HG03159 (cell line): ENCODE measurements around the gene MGAT4A.
A peak's percentile ranks its signal among the peaks of the same experiment; 100 is the strongest.
"Not testable (repeated sequence)": the region's sequence is repeated elsewhere in the genome, so short reads cannot be mapped to it uniquely, and the experiment has no call there.

Source experiments
- ATAC-seq: cut with Tn5 transposase; IDR thresholded peaks from one replicate; pipeline ENCODE4 v1.9.1; 2021; ENCODE audit warnings: mild to moderate bottlenecking, moderate library complexity; ENCODE audit not compliant: unreplicated experiment

The MGAT4A gene

DNA sequence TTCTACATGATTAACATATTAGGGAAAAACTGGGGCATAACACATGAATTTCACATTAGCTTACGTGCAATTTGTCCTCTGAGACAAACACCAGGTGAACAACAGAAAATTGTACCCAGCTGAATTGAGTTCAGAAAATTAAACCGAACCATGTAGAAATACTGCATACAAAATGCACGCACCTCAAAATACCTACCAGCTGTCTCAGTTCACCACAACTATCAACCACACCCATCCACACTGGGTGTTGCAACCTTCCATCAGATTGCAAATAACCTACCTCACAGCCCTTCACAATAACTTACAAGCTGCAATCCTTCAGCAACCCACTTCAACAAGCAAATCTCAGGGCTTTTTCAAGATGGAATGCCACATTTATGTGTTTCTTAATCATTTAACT lies 66.6 kb downstream of the MGAT4A start:
- no peak for ATAC-seq

DNA sequence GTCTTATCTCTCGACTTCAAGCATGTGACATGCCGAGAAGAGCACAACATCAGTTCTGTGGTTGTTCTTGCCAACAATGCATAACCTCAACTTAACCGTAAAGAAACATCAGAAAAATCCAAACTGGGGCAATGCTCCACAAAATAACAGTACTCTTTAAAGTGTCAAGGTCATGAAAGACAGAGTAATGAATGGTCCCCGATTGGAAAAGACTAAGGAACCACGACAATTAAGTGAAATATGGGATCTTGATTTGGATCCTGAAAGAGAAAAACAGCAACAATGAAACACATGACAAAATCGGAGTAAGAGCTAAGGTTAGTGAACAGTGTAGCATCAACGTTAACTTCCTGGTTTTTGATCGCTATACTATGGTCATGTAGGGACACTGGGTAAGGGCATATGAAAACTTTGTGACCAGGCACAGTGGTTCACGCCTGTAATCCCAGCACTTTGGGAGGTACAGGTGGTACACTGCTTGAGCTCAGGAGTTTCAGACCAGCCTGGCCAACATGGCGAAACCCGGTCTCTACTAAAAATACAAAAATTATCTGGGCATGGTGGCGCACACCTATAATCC lies 67.3 kb downstream of the MGAT4A start:
- ATAC-seq = no peak

DNA sequence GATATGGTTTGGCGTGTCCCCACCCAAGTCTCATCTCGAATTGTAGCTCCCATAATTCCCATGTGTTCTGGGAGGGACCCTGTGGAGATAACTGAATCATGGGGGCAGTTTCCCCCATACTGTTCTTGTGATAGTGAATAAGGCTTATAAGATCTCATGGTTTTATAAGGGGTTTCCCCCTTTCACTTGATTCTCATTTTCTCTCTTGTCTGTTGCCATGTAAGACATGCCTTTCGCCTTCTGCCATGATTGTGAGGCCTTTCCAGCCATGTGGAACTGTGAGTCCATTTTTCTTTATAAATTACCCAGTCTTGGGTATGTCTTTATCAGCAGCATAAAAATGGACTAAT lies 71.5 kb downstream of the MGAT4A start:
- not testable (repeated sequence) for ATAC-seq

DNA sequence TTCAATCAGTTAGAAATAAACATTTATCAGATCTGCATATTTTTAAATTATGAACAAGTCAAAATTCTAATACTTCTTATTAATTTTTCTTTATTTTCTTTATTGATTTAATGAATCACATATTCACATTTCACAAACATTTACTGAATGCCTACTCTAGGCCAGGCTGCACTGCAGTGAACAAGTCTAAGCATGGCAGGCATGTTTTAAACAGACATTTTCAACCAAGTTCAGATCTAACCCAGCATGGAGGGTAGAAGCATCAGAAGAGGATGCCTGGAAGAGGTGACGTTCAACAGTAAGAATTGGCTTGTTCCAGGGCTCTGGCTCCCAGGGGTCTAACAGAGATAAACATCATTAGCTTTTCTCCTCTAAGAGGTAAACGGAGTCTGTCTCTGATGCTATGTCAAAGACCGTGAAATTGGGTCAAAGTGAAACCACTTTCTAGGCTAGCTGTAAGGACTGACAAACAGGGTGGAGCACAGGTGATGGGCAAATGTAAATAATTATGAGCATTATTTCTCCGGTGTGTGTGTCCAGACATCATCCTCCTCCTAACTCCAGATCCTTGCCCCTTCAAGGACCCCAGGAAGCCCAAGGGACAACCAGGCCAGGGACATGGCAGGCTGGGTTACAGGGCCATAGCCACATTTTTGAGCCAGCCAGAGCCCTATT lies 72.0 kb downstream of the MGAT4A start:
- no peak for ATAC-seq

DNA sequence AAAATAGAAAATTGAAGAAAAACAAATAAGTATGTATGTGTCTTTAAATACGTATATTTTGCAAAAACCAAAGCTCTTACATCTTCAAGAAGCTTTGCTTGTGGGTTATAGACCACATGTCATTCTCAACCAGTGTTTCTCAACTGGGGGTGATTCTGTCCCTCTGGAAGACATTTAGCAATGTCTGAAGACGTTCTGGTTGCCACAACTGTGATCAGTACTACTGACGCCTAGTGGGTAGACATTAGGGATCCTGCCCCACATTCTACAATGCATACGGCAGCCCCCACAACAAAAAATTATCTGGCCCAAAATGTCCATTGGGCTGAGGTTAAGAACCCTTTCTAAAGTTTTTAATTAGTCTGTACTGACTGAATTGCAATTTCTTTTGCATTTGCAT lies 74.1 kb downstream of the MGAT4A start:
- ATAC-seq = no peak

DNA sequence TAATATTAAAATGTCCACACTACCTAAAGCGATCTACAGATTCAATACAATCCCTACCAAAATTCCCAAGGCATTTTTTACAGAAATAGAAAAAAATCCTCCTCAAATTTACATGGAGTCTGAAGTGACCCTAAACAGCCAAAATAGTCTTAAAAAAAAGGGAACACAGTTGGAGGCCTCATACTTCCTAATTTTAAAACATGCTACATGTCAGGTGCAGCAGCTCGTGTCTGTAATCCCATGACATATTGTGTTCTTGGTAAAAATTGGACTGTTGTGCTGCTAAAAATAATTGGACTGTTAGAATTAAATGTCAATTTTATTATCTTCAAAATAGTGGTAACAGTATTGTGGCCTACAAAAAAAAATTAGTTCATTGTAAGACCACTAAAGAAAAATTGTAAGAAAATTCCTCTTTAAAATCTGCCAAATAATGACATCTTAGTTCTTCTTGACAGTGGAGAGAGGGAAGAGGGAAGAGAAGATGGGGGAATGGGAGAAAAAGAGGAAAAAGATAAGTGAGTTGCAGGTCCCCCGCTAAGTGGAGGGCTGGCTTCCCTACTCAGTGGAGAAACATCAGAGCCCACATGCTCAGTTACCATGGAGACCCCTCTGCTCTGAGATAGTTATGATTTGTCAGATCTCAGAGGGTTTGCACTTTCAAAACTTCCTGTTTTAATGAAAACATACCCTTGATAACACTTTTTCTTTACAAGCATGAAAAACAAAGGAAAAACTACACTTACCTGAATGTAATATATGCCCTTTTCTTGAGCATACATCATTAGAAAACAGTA lies 76.0 kb downstream of the MGAT4A start:
- no peak for ATAC-seq

DNA sequence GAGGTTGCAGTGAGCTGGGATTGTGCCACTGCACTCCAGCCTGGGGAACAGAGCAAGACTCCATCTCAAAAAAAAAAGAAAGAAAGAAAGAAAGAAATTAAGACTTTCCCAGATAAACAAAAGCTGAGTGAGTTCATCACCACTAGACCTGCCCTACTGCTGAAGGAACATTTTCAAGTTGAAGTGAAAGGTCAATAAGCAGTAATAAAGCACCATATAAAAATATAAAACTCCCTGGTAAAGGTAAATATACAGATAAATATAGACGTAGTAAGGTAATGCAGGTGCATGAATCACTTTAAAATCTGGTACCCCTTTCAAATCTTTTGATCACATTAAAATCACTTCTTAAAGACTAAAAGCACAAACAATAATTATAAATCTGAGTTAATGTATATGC lies 79.9 kb downstream of the MGAT4A start:
- no peak for ATAC-seq

DNA sequence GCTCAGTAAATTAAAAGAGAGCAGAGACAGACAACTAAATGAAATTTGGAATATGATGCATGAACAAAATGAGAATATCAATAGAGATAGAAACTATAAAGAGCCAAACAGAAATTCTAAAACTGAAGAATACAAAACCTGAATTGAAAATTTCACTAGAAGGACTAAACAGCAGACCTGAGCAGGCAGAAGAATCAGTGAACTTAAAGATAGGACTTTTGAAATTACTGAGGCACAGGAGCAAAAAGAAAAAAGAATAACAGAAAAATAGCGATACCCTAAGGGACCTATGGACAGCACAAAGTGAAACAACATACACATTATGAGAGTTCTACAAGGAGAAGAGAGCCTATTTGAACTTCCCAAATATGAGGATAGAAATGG lies 80.9 kb downstream of the MGAT4A start:
- ATAC-seq = no peak

DNA sequence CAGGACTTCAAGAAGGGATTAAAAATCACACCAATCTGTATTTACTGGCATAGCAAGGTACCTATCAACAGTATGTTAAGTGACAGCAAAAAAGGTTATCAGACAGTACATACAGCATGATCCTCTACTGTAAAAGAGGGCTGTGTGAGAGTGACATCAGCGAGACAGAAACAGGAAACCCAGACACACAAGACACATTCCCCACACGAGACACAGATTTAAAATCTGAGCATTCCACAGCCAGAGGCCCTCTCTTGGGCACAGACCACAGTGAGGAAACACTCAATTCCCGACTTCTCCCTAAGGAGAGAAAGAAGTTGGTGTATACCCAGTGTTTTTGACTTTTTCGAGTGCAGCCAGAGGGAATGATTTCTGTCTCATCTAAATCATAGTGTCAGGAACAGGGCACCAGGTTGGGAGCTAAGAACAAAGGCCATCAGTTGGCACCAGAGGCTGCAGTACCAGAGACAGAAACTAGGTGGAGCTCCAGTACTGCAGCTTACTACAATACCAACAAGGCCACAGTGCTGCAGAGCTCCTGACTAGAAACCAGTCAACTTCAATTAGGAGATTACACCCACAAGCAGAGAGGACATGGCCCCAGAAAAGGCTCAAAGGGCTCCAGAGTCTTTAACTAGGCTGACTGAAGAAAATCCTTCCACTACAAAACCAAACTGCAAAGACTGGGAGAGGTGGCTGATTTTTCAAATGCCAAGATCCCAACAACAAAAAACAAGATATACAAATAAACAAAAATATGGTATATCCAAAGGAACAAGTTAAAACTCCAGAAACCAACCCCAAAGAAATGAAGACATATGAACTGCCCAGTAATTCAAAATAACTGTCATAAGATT lies 81.6 kb downstream of the MGAT4A start:
- ATAC-seq = no peak

DNA sequence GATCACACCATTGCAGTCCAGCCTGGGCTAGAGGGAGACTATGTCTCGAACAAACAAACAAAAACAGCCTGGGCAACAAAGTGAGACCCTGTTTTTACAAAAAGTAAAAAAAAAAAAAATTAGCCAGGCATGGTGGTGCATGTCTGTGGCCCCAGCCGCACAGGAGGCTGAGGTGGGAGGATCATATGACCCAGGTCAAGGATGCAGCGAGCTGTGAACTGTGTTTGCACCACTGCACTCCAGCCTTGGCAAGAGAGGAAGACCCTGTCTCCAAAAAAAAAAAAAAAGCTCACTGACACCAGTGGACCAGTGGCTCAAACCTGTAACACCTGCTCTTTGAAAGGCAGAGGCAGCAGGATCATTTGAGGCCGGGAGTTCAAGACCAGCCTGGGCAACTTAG lies 82.5 kb downstream of the MGAT4A start:
- no peak for ATAC-seq

DNA sequence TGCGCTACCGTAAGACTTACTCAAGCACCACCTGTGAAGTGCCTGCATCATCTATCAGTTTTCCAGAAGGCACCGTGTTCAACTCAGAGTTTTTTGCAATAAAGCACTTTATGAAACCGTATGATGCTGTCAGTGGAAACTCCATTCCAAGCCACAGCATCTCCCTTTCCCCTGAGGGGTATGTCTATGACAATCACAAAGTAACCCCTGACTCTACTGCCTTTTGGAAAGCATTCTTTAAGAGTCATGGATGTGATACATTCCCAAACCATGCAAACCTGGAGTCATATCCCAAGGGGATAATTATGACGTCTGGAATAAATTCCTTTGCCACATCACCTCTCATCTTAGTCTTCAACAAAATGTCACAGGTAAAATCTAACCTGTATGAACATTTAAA lies 83.3 kb downstream of the MGAT4A start:
- no peak for ATAC-seq

DNA sequence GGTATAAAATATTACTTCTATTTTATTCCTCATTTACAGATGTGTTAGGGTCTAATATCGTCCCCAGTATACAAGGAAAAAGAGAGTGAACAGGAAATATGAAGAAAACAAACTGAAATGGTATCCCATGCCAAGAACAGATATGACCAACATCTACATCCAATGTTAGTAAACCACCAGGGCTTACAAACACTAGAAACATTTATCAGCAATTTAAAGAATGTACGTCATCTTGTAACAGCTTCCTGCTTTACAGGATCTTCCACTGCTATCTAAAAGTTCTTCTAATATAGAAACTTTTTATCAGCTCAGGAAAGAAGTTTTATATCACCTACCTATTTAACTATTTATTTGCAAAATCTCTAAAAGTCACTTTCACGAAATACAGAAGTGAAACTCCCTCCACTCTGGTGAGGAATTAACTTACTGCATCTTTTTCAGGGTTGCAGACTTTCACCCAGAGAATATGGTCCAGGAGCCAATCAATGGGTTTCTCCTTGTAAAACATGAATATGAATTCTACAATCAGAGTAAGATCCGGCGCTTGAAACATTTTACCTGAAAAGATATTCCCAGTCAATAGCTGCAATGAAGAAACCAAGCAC lies 87.3 kb downstream of the MGAT4A start:
- ATAC-seq = no peak

DNA sequence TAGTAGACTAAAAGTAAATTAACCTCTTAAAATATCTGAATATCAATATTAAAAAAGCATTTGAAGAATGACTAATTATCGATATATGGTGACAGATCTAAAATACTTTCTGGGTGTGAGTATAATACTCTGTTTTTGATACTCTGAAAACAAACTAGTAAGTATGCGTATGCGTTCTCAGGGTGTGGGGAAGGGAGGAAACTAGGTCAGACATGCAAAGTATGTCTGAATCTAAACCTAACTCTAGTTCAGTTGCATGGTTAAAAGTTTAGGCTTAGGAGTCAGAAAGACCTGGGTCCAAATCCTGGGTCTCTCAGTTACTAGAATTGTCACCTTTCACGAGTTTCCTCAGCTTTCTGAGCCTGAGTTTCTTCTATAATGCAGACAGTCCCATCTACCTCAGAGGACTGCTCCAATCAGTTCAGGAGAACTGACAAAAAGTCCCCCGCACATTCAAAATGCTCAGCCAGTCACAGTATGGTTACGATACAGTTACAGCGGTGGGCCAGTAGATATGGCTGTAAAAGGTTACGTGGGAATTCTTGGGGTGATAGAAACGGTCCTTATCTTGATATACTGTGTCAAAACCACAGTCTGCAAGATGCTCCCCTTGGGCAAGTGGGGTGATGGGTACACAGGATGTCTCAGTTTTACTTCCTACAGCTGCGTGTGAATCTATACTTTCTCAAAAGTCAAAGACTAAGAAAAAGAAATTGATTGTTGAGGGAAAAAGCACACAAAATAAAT lies 93.4 kb downstream of the MGAT4A start:
- peak; percentile 70 for ATAC-seq

DNA sequence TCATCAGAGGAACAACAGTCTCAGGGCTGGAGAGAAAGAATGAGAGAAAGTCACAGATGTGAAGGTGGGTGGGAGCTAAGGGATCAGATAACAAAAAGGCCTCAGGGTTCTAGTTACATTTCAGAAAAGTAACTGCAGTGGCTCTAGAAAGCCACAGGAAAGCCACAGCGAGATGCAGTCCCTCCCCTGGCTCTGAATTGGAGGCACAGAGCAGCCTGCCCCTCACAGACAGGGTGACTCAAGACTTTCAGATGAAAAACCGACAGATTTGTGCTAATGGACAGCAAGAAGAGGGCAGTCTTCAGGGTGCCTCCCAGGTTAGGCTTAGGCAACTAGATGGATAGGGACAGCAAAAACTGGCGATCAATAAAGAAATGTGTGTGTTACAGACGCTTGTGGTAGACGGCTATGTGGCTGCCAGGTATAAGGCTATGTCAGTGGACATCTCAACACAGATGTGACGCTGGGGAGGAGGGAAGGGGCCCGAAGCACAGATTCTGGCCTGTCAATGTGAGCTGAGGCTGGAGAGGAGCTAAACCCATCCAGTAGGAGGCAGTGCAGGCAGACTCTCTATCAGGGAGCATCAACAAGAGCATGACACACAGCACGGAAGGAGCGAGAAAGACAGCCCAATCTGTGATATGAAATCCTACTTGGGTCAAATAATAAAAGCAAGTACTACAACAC lies 96.4 kb downstream of the MGAT4A start:
- ATAC-seq = no peak

DNA sequence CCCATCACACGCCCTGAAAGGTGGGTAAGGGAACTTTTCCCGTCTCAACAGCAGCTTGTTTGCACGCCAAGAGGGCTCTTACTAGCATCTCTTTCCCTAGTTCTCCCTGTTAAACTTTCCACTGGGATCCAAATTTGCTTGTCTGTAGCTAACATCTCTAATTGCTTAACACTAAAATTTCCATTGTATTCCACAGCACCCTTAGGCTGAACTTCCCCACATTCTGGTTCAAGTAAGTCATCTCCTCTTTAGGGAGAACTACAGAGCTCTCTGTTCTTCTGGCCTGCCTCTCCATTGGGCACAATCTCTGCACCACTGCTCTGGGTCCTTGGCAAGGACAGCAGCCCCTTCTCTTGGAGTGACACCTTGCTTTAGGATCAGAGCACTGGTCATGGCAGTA lies 98.6 kb downstream of the MGAT4A start:
- ATAC-seq = no peak

DNA sequence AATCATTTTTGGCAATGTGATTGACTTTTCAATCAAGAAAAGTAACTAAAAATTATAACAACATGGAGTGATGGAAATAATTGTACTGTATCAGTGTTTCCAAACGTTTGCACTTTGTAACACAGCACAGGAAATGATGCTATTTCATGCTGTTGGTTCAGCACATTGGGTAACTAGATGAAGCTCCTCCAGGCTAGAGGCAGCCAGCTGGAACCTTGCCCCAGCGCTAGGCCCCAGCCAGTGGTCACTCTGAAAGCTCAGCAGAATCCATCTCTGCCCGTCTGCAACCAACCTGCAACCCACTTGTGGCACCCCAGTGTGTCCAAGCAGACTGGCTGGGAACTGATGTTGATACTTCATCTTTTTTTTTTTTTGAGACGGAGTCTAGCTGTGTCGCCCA lies 107.3 kb downstream of the MGAT4A start:
- ATAC-seq = no peak

DNA sequence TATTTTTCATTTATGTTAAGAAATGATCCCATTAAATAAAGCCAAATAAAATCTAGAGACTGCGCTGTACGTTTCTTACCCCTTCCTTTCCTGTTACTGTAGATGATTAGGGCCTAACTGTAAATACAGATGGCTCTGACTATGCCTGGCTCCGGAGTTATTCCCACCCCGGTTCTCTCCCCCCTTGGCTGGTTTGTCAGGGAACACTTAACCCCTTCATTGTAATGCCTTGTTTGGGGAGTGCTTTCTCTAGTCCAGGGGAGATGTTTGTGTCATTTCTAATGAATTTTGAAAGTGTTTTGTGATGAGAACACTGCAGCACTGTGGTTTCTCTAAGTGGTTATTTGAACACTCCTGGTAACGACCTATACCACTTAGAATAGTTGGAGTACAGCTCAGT lies 113.8 kb downstream of the MGAT4A start:
- no peak for ATAC-seq

DNA sequence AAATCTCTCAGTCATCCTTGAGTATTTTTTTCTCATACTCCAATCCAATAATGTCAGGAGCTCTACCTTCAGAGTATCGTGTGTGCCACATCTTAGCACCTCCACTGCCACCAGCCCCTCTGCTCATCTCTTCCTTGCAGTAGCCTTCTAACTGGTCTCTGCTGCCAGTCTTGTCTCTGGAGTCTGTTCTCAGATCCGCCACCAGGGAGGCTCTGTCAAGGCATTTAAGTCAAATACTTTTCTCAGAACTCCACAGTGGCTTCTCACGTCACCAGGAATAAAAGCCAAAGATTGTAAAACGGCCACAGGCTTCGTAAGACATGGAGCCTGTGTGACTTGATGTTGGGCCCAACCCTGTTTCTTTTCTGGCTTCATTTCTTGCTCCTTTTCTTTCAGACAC lies 115.5 kb downstream of the MGAT4A start:
- ATAC-seq = no peak

DNA sequence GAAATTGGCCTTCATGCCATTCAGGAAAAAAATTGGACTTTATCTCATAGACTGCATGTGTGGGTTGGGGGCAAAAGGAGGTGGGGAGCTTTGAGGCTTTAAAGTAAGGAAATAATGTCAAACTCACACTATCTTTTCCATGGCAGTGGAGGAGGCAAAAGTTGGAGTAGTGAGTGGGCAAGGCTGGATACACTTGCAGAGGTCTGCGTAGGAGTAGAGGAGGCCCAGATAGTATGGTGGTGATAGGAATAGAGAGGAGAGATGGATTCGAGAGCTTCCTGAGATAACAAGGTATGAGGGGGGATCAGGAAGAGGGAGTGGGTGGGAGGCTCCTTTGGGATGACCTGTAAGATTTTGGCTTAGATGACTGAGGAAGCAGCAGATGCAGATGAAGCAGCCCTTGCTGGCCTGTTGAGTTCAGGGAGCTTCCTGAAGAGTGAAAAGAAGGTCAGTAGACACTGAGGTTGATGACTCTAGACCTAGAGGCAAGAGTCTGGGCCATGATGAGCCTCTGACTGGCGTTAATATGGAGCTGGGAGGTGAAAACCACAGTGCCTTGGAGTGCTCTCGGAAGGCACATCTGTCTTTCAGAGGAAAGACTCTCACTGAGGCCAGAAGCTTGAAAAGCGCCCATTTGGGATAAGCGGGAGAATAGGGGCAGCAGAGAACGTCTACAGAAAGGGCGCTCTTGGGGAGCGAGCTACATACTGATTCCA lies 116.8 kb downstream of the MGAT4A start:
- ATAC-seq = no peak
